Measurements from ENCODE around the gene TNFSF18. TPM values are rescaled to one million over a fixed set of nuclear protein-coding genes. Genes with fewer than 3 reads are reported as not detected.

TNFSF18 gene
- total RNA-seq, 4 donors from 2014 or later = 1.8 TPM; not detected in 3

DNA sequence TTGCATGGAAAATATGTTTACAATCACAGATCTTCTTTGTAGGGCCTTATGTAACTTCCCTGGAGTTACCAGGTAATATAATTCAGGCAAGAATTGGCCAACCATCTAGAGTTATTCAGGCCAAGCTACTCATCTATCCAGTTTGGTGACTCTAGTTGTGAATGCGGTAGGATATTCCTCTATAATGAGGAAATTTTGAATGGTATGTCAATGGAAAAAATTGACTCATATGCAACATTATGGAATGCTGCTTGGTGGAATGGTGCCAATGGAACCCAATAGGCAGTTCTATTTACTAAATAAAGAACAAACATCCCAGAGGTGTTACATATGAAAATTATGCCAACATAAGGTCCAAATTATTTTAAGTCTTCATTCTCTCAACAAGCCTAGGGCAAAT is 5.6 kb upstream of the TNFSF18 start:
- no peak overlapping the region for H3K27ac ChIP-seq
- no peak for DNase-seq
- no peak overlapping the region for H3K4me3 ChIP-seq
- no peaks in the 10 kb centered on the region for H3K27me3 ChIP-seq
- H3K36me3 ChIP-seq = no peaks in the 10 kb centered on the region
- no peaks in the 10 kb centered on the region for H3K4me1 ChIP-seq
- TF ChIP-seq, protein P1, sequence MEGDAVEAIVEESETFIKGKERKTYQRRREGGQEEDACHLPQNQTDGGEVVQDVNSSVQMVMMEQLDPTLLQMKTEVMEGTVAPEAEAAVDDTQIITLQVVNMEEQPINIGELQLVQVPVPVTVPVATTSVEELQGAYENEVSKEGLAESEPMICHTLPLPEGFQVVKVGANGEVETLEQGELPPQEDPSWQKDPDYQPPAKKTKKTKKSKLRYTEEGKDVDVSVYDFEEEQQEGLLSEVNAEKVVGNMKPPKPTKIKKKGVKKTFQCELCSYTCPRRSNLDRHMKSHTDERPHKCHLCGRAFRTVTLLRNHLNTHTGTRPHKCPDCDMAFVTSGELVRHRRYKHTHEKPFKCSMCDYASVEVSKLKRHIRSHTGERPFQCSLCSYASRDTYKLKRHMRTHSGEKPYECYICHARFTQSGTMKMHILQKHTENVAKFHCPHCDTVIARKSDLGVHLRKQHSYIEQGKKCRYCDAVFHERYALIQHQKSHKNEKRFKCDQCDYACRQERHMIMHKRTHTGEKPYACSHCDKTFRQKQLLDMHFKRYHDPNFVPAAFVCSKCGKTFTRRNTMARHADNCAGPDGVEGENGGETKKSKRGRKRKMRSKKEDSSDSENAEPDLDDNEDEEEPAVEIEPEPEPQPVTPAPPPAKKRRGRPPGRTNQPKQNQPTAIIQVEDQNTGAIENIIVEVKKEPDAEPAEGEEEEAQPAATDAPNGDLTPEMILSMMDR (IDR thresholded peaks at IDR 0.05) = no peak
- no peak for TF ChIP-seq POLR2A (IDR thresholded peaks at IDR 0.05)
- H3K9me3 ChIP-seq = no peaks in the 10 kb centered on the region
- intact Hi-C loops (cut with DNase I; ENCODE audit: low total_unique reads) = no loop called here

- intact Hi-C loops (cut with DNase I; ENCODE audit: low total_unique reads) = no loop called here
- H3K36me3 ChIP-seq = no peaks in the 10 kb centered on the region
- no peak for DNase-seq
- TF ChIP-seq POLR2A (IDR thresholded peaks at IDR 0.05) = no peak
- TF ChIP-seq, protein P1 (IDR thresholded peaks at IDR 0.05) = no peak
- H3K4me3 ChIP-seq = no peak overlapping the region
- H3K4me1 ChIP-seq = no peaks in the 10 kb centered on the region
- no peaks in the 10 kb centered on the region for H3K27me3 ChIP-seq
- H3K9me3 ChIP-seq = no peaks in the 10 kb centered on the region
- H3K27ac ChIP-seq = no peak overlapping the region
Observed at GRCh38 chr1:173052681-173053196, 2.0 kb upstream of the TNFSF18 start.

- no peaks in the 10 kb centered on the region for H3K36me3 ChIP-seq
- no peaks in the 10 kb centered on the region for H3K9me3 ChIP-seq
- no peaks in the 10 kb centered on the region for H3K4me1 ChIP-seq
- no peak overlapping the region for H3K4me3 ChIP-seq
- no peak overlapping the region for H3K27ac ChIP-seq
- TF ChIP-seq POLR2A (IDR thresholded peaks at IDR 0.05) = no peak
- TF ChIP-seq, protein P1 (IDR thresholded peaks at IDR 0.05) = no peak
- no peaks in the 10 kb centered on the region for H3K27me3 ChIP-seq
- intact Hi-C loops (cut with DNase I; ENCODE audit: low total_unique reads) = no loop called here
- no peak for DNase-seq
Observed at GRCh38 chr1:173049322-173049633, 1.5 kb downstream of the TNFSF18 start.

DNA sequence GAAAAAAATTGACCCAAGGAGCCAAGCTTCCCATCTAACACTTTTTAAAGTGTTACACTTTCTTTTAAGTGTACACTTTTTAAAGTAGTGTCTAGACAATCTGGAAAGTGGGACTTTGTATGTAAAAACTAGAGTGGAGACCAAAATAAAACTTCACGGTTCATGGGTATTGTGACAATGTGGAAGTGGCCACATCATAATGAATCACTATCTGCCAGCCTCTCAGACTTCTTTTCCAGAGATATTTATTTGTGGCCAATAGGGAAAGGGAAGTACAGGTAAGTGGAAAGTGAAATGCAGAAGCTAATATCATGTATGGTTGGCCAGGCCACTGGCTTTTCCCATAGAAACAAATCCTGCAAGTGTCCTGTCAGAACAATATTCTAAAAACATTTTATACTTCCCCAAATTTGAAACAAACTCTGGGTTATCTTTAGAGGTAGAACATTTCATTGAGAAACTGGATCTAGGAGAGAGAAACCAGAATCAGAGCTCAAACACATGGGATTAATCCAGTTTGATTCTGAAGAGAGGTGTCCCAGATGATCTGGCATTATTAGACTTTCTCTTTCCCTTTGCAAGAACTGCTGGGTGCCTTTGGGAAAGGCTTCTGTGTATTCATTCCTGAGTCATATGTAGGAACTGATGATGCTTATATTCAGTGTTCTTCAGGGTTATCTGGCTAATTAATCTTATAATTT is 2.0 kb downstream of the TNFSF18 start:
- H3K27me3 ChIP-seq = no peaks in the 10 kb centered on the region
- H3K4me1 ChIP-seq = no peaks in the 10 kb centered on the region
- no peak overlapping the region for H3K27ac ChIP-seq
- TF ChIP-seq, protein P1 (IDR thresholded peaks at IDR 0.05) = no peak
- no peak for TF ChIP-seq POLR2A (IDR thresholded peaks at IDR 0.05)
- H3K4me3 ChIP-seq = no peak overlapping the region
- no peaks in the 10 kb centered on the region for H3K9me3 ChIP-seq
- intact Hi-C loops (cut with DNase I; ENCODE audit: low total_unique reads) = no loop called here
- no peaks in the 10 kb centered on the region for H3K36me3 ChIP-seq
- no peak for DNase-seq

DNA sequence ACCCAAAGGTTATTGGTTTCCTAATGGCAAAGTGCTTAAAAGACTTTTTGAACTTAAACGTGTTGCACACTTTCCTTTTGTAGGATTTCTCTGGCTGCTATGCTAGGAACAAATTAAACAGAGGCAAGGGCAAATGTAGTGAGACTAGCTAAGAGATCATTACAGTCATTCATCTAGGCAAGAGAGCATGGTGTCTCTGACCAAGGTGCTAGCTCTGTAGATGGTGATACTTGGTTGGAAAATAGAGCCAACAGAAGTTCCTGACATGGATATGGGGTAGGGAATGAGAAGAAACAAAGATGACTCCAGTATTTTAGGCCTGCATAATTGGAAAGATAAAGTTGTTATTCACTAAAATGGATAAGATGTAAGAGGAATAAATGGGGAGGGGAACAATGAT is 6.1 kb downstream of the TNFSF18 start:
- H3K27ac ChIP-seq = no peak overlapping the region
- no peaks in the 10 kb centered on the region for H3K9me3 ChIP-seq
- no peak for TF ChIP-seq POLR2A (IDR thresholded peaks at IDR 0.05)
- TF ChIP-seq, protein P1 (IDR thresholded peaks at IDR 0.05) = no peak
- H3K36me3 ChIP-seq = no peaks in the 10 kb centered on the region
- H3K4me3 ChIP-seq = no peak overlapping the region
- H3K4me1 ChIP-seq = no peaks in the 10 kb centered on the region
- H3K27me3 ChIP-seq = no peaks in the 10 kb centered on the region
- intact Hi-C loops (cut with DNase I; ENCODE audit: low total_unique reads) = no loop called here
- DNase-seq = no peak

Data from uterus (tissue), 4 donors.